Measurements from ENCODE around the gene RPL36.
"Not testable (repeated sequence)": the region's sequence is repeated elsewhere in the genome, so short reads cannot be mapped to it uniquely, and the experiment has no call there.

RPL36 gene

GRCh38 chr19:5703819-5704818 is 14.0 kb downstream of the RPL36 start:
- DNase-seq (ENCODE audit: low read depth in 2 of 2, low spot score in 1 of 2), result no peak

- no peak for DNase-seq (ENCODE audit: low read depth in 2 of 2, low spot score in 1 of 2)
Measured at GRCh38 chr19:5705552-5705951, 15.5 kb downstream of the RPL36 start.

- no peak for DNase-seq (ENCODE audit: low read depth in 2 of 2, low spot score in 1 of 2)
Measured at GRCh38 chr19:5706876-5707573, 16.9 kb downstream of the RPL36 start.

- DNase-seq (ENCODE audit: low read depth in 2 of 2, low spot score in 1 of 2), result no peak
Measured at GRCh38 chr19:5707576-5708575, 17.8 kb downstream of the RPL36 start.

GRCh38 chr19:5711025-5711424 is 20.9 kb downstream of the RPL36 start:
- no peak for DNase-seq (ENCODE audit: low read depth in 2 of 2, low spot score in 1 of 2)

GRCh38 chr19:5711713-5712161 is 21.6 kb downstream of the RPL36 start:
- no peak for DNase-seq (ENCODE audit: low read depth in 2 of 2, low spot score in 1 of 2)

GRCh38 chr19:5713228-5713627 is 23.1 kb downstream of the RPL36 start:
- no peak for DNase-seq (ENCODE audit: low read depth in 2 of 2, low spot score in 1 of 2)

- DNase-seq (ENCODE audit: low read depth in 2 of 2, low spot score in 1 of 2), result no peak
Measured at GRCh38 chr19:5714816-5715215, 24.7 kb downstream of the RPL36 start.

- no peak for DNase-seq (ENCODE audit: low read depth in 2 of 2, low spot score in 1 of 2)
Measured at GRCh38 chr19:5717215-5717935, 27.3 kb downstream of the RPL36 start.

GRCh38 chr19:5718037-5718578 is 28.0 kb downstream of the RPL36 start:
- no peak for DNase-seq (ENCODE audit: low read depth in 2 of 2, low spot score in 1 of 2)

- no peak for DNase-seq (ENCODE audit: low read depth in 2 of 2, low spot score in 1 of 2)
Measured at GRCh38 chr19:5718579-5719273, 28.6 kb downstream of the RPL36 start.

GRCh38 chr19:5719274-5719960 is 29.3 kb downstream of the RPL36 start:
- no peak for DNase-seq (ENCODE audit: low read depth in 2 of 2, low spot score in 1 of 2)

- DNase-seq (ENCODE audit: low read depth in 2 of 2, low spot score in 1 of 2), result peak; percentile 95 to 96
Measured at GRCh38 chr19:5719961-5720790, 30.1 kb downstream of the RPL36 start, which contains the start of the genes CATSPERD and LONP1. CATSPERD (plus strand) TSS chr19:5720637; CDS start chr19:5720738, 101 bp downstream. LONP1 (minus strand) TSS chr19:5720146; CDS start chr19:5720132, 14 bp downstream.

- DNase-seq (ENCODE audit: low read depth in 2 of 2, low spot score in 1 of 2), result no peak
Measured at GRCh38 chr19:5727453-5728050, 37.5 kb downstream of the RPL36 start.

- not testable (repeated sequence) for DNase-seq (ENCODE audit: low read depth in 2 of 2, low spot score in 1 of 2)
Measured at GRCh38 chr19:5733172-5733571, 43.1 kb downstream of the RPL36 start.

GRCh38 chr19:5738423-5738822 is 48.3 kb downstream of the RPL36 start:
- no peak for DNase-seq (ENCODE audit: low read depth in 2 of 2, low spot score in 1 of 2)
